Endothelial cell of umbilical vein (primary cell): ENCODE measurements around the gene FAM83C. TPM values are rescaled to one million over a fixed set of nuclear protein-coding genes. Genes with fewer than 3 reads are reported as not detected.

Experiments
- BruUV-seq: library from RNA; stranded (reverse); fragments of 400-500 nt; replicated peaks from 2 replicates; lab custom pipeline; 2021; lab: Mats Ljungman, UMichigan
- CTCF ChIA-PET: fragments of 300-600, 350-600 bp; sonication (Branson Sonifier 250); formaldehyde crosslinking; loops from one replicate; lab custom pipeline; 2021; ENCODE audit warnings: antibody characterized with exemption, inconsistent platforms; lab: Charles Lee
- POLR2A ChIA-PET: fragments of 300-600, 350-600 bp; sonication (Branson Sonifier 250); formaldehyde crosslinking; loops from one replicate; lab custom pipeline; 2021; ENCODE audit warnings: antibody characterized with exemption, inconsistent platforms; lab: Charles Lee
- DNase-seq: peaks from one replicate; pipeline ENCODE4 v3.0.0-alpha.2; 2011; ENCODE audit warnings: low read depth, low spot score
- FAIRE-seq: peaks from 2 replicates; lab custom pipeline; 2011; peaks lifted over from hg19 to GRCh38; lab: Jason Lieb, UNC
- H2AFZ ChIP-seq: 2 replicates; pipeline ENCODE4 v1.6.0; 2012; ENCODE audit warnings: low read depth, low read length, control low read depth, inconsistent platforms
- H3K27ac ChIP-seq: 2 replicates; pipeline ENCODE4 v1.5.1; 2011; ENCODE audit warnings: low read depth, mild to moderate bottlenecking, control low read depth, low read length, moderate library complexity; ENCODE audit not compliant: insufficient read depth
- H3K27me3 ChIP-seq, 2 experiments: 2 replicates each; pipeline versions ENCODE4 v1.6.0 to v1.6.1; 2011; ENCODE audit warnings: low read length in 2 of 2, mixed read lengths in 1 of 2; ENCODE audit not compliant: control insufficient read depth in 2 of 2, insufficient read depth in 2 of 2
- H3K36me3 ChIP-seq, 2 experiments: 2 replicates in 1 of 2; 3 replicates in 1 of 2; pipeline ENCODE4 v1.5.1; 2011; ENCODE audit warnings: low read length in 2 of 2, mild to moderate bottlenecking in 1 of 2, moderate library complexity in 1 of 2; ENCODE audit not compliant: control insufficient read depth in 2 of 2, insufficient read depth in 2 of 2; ENCODE audit errors: extremely low read depth in 1 of 2
- H3K4me1 ChIP-seq: 3 replicates; pipeline ENCODE4 v1.5.1; 2011; ENCODE audit warnings: mild to moderate bottlenecking, low read length; ENCODE audit not compliant: control insufficient read depth, insufficient read depth; ENCODE audit errors: extremely low read depth
- H3K4me2 ChIP-seq: 2 replicates; pipeline ENCODE4 v1.6.1; 2011; ENCODE audit warnings: low read length, control low read depth, mixed read lengths; ENCODE audit not compliant: insufficient read depth
- H3K4me3 ChIP-seq, 3 experiments: fragments of 200-600 bp in 1 of 3; sonication (generic), shearing (Covaris generic) in 1 of 3; replicated peaks in 1 of 3; 2 replicates each; pipeline ENCODE4 v1.5.1; 2011 to 2016; ENCODE audit warnings: control low read depth in 3 of 3, low read length in 3 of 3, mild to moderate bottlenecking in 2 of 3, inconsistent platforms in 1 of 3, low read depth in 1 of 3, moderate library complexity in 1 of 3; ENCODE audit not compliant: insufficient read depth in 1 of 3
- H3K79me2 ChIP-seq: 2 replicates; pipeline ENCODE4 v1.6.0; 2012; ENCODE audit warnings: low read length, inconsistent platforms; ENCODE audit not compliant: control insufficient read depth, insufficient read depth
- H3K9ac ChIP-seq: replicated peaks from 2 replicates; pipeline ENCODE3; 2011; ENCODE audit warnings: low read length, control low read depth; ENCODE audit not compliant: insufficient read depth; ENCODE audit errors: extremely low read depth
- H3K9me1 ChIP-seq: replicated peaks from 3 replicates; pipeline ENCODE4 v1.6.0; 2011; ENCODE audit warnings: mild to moderate bottlenecking, low read length; ENCODE audit not compliant: control insufficient read depth, insufficient read depth; ENCODE audit errors: extremely low read depth
- H3K9me3 ChIP-seq: replicated peaks from 2 replicates; pipeline ENCODE4 v1.5.1; 2012; ENCODE audit warnings: low read length, inconsistent platforms; ENCODE audit not compliant: control insufficient read depth, insufficient read depth
- H4K20me1 ChIP-seq: replicated peaks from 2 replicates; pipeline ENCODE3; 2011; ENCODE audit warnings: mild to moderate bottlenecking, low read length; ENCODE audit not compliant: control insufficient read depth, insufficient read depth; ENCODE audit errors: extremely low read depth
- CTCF ChIP-seq, 2 donors: IDR thresholded peaks; 1 replicate in 1 of 2; 2 replicates in 1 of 2; pipeline ENCODE4 v1.5.1; 2011; ENCODE audit warnings: low read length in 2 of 2, mild to moderate bottlenecking in 2 of 2, moderate library complexity in 2 of 2, control low read depth in 1 of 2, inconsistent platforms in 1 of 2, low read depth in 1 of 2; ENCODE audit not compliant: insufficient read depth in 1 of 2; ENCODE audit errors: extremely low read depth in 1 of 2
- EZH2 ChIP-seq: IDR thresholded peaks from 2 replicates; pipeline ENCODE4 v1.6.1; 2012; ENCODE audit warnings: borderline replicate concordance, low read depth, mild to moderate bottlenecking, moderate library complexity, low read length, inconsistent platforms; ENCODE audit not compliant: severe bottlenecking
- FOS ChIP-seq: IDR thresholded peaks from 2 replicates; pipeline ENCODE4 v1.6.1; 2011; ENCODE audit warnings: mild to moderate bottlenecking, low read length, moderate library complexity, borderline replicate concordance; ENCODE audit not compliant: insufficient read depth
- GATA2 ChIP-seq: IDR thresholded peaks from 2 replicates; pipeline ENCODE4 v1.7.0; 2011; ENCODE audit warnings: low read depth, mild to moderate bottlenecking, moderate library complexity, mixed read lengths, low read length; ENCODE audit not compliant: insufficient read length, insufficient read depth
- JUN ChIP-seq: IDR thresholded peaks from 2 replicates; pipeline ENCODE4 v1.6.1; 2011; ENCODE audit warnings: borderline replicate concordance, low read depth; ENCODE audit not compliant: insufficient read length, insufficient read depth
- MAX ChIP-seq: IDR thresholded peaks from 2 replicates; pipeline ENCODE4 v1.6.1; 2011; ENCODE audit not compliant: insufficient read depth, insufficient read length
- MYC ChIP-seq: IDR thresholded peaks from one replicate; pipeline ENCODE4 v1.6.1; 2011; ENCODE audit warnings: mild to moderate bottlenecking, low read depth, low read length
- POLR2A ChIP-seq: IDR thresholded peaks from 2 replicates; pipeline ENCODE4 v1.6.1; 2012; ENCODE audit warnings: low read depth, mild to moderate bottlenecking, control low read depth, low read length
- POLR2AphosphoS5 ChIP-seq: IDR thresholded peaks from 2 replicates; pipeline ENCODE4 v1.6.1; 2012; ENCODE audit warnings: low read depth, mild to moderate bottlenecking, control low read depth, low read length, moderate library complexity; ENCODE audit not compliant: insufficient read depth
- dilution Hi-C: fragments of 300-500 bp; cut with MboI; formaldehyde crosslinking; loops from one replicate; pipeline ENCODE4 v1.15.0; 2019; ENCODE audit warnings: low sequenced_read_pairs; ENCODE audit not compliant: extremely low pct_ligation_motif_present
- intact Hi-C: fragments of 100-400 bp; cut with micrococcal nuclease; formaldehyde crosslinking; loops from one replicate; pipeline ENCODE4 v1.10.0; 2022
- polyA plus RNA-seq, 4 experiments: library from polyadenylated mRNA; depleted of rRNA in 3 of 4; stranded (reverse) in 3 of 4; unstranded in 1 of 4; fragments of >200 nt; gene quantifications; 2 replicates each; pipeline versions ENCODE4 v1.2.1 to v1.2.3, GENCODE V29; 2011 to 2012; ENCODE audit warnings: missing spikeins in 1 of 4
- total RNA-seq: library from RNA; stranded (reverse); gene quantifications from 2 replicates; pipeline ENCODE4 v1.2.3, GENCODE V29; 2021

The FAM83C gene
- total and polyA plus RNA-seq, 2 donors (not counting 3 experiments of a cell fraction or from before 2014, with no cell fraction given) = not detected

GRCh38 chr20:35290887-35291417 lies 1.3 kb downstream of the FAM83C start:
- dilution Hi-C loops (no loop called here), intact Hi-C loops (no loop called here)
- no peak overlapping the region for H3K9ac ChIP-seq
- no peaks in the 10 kb centered on the region for H3K36me3 ChIP-seq
- no peak overlapping the region for H2AFZ ChIP-seq
- ChIA-PET CTCF (interaction anchor here (1.4 to 4.9 kb wide), 2 partner anchors 9 to 12 kb away, joined by 4 to 24 read pairs; no protein-coding TSS in a partner anchor), POLR2A (no interaction called here)
- no peak overlapping the region for H3K4me2 ChIP-seq
- no peaks in the 10 kb centered on the region for H3K9me3 ChIP-seq
- peaks cover under 1% of the 10 kb centered on the region for H3K4me1 ChIP-seq
- H3K79me2 ChIP-seq = no peaks in the 10 kb centered on the region
- no peaks in the 10 kb centered on the region for H3K9me1 ChIP-seq
- peaks cover 0 to 2% of the 10 kb centered on the region in 2 experiments for H3K27me3 ChIP-seq
- no peak overlapping the region for H3K4me3 ChIP-seq
- H3K27ac ChIP-seq = no peak overlapping the region
- no TSS peak for BruUV-seq
- no peak for TF ChIP-seq MYC
- TF ChIP-seq JUN = no peak
- TF ChIP-seq POLR2A = no peak
- TF ChIP-seq POLR2AphosphoS5 = no peak
- TF ChIP-seq GATA2 = no peak
- no peak for TF ChIP-seq CTCF (IDR thresholded peaks at IDR 0.05; ENCODE audit: extremely low read depth in 1 of 2, insufficient read depth in 1 of 2, low read depth in 1 of 2, low read length in 2 of 2)
- TF ChIP-seq FOS = no peak
- TF ChIP-seq MAX = no peak
- TF ChIP-seq EZH2 = no peak
- no peaks in the 10 kb centered on the region for H4K20me1 ChIP-seq
- FAIRE-seq = no peak
- DNase-seq = no peak
